ENCODE data around the gene MOSMO.

DNA sequence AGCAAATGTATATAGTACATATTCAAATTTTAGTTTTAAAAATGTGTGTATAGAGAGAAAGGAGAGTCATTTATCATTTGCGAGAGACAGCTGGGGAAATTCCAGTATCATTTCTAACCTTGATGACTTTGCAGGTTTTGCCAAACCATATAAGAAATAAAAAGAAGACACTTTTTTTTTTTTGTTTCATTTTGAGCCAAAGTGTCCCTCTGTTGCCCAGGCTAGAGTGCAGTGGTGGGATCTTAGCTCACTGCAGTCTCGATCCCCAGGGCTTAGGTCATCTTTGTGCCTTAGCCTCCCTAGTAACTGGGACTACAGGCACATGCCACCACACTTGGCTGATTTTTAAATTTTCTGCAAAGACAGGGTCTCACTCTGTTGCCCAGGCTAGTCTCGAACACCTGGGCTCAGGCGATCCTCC lies 46.0 kb downstream of the MOSMO start:
- no peak for TF ChIP-seq POLR2A (IDR thresholded peaks at IDR 0.05)
- TF ChIP-seq, protein P1, sequence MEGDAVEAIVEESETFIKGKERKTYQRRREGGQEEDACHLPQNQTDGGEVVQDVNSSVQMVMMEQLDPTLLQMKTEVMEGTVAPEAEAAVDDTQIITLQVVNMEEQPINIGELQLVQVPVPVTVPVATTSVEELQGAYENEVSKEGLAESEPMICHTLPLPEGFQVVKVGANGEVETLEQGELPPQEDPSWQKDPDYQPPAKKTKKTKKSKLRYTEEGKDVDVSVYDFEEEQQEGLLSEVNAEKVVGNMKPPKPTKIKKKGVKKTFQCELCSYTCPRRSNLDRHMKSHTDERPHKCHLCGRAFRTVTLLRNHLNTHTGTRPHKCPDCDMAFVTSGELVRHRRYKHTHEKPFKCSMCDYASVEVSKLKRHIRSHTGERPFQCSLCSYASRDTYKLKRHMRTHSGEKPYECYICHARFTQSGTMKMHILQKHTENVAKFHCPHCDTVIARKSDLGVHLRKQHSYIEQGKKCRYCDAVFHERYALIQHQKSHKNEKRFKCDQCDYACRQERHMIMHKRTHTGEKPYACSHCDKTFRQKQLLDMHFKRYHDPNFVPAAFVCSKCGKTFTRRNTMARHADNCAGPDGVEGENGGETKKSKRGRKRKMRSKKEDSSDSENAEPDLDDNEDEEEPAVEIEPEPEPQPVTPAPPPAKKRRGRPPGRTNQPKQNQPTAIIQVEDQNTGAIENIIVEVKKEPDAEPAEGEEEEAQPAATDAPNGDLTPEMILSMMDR (IDR thresholded peaks at IDR 0.05): no peak
- no peak for TF ChIP-seq POLR2AphosphoS5 (IDR thresholded peaks at IDR 0.05; ENCODE audit: insufficient read depth in 1 of 2, low read depth in 1 of 2)

Measured in vagina (tissue), 2 donors.